Measurements from ENCODE around the gene NPAS3. TPM values are rescaled to one million over a fixed set of nuclear protein-coding genes. Genes with fewer than 3 reads are reported as not detected.

NPAS3 gene
- total RNA-seq, 1 donor from 2014 or later = not detected

DNA sequence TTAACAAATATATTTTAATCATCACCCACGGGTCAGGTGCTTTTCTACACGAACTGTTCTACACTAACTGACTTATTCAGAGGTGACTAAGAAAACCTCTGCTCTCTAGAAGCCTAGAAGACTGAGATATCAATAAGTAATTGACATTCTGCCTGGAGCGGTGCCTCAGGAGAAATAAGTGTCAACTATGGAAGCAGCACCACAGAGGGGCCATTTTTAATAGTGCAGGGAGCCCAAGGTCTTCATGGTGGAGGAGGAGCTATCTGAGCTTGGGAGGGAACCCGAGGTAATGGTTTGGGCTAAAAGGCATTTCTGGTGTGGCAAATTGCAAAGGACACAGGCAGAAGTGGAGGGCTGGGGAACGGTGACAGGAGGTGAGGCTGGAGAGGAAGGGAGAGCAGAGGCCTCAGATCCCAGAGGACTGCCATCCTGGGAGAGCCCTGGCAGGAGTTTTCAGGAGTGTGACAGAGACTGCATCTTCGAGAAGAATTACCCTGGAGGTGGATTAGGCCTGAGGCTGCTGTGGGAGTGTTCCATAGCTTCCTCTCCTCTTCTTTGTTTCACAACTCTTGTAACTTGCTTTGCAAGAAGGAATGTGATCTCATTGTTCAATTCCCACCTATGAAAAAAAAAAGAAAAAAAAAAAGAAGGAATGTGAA, 123.1 kb downstream of the NPAS3 start:
- H3K79me2 ChIP-seq (ENCODE audit: low read depth) = no peaks in the 10 kb centered on the region
- H3K27ac Mint-ChIP-seq = peak overlapping the region; percentile 88
- H3K9me3 Mint-ChIP-seq = no peaks in the 10 kb centered on the region
- no peaks in the 10 kb centered on the region for H3K36me3 ChIP-seq
- H3K27me3 Mint-ChIP-seq (ENCODE audit: insufficient read depth, low read depth) = no peaks in the 10 kb centered on the region
- DNase-seq (ENCODE audit: low spot score) = peak; percentile 17
- H3F3A ChIP-seq (ENCODE audit: low read depth) = no peaks in the 10 kb centered on the region
- H3K36me3 Mint-ChIP-seq = peaks cover 7% of the 10 kb centered on the region
- H3K9ac ChIP-seq = no peak overlapping the region
- H3K27ac ChIP-seq = no peak overlapping the region
- no peak overlapping the region for H3K4me3 ChIP-seq
- H3K9me3 ChIP-seq (ENCODE audit: low read depth) = no peaks in the 10 kb centered on the region
- peaks cover 27% of the 10 kb centered on the region for H3K4me1 Mint-ChIP-seq
- H3K4me1 ChIP-seq = peaks cover 21% of the 10 kb centered on the region
- no peak overlapping the region for H3K4me2 ChIP-seq
- H3K4me3 Mint-ChIP-seq = no peak overlapping the region
- TF ChIP-seq EZH2 (IDR thresholded peaks at IDR 0.05) (no peak), EZH2phosphoT487 (IDR thresholded peaks at IDR 0.05) (no peak)
- TF ChIP-seq, protein P1, sequence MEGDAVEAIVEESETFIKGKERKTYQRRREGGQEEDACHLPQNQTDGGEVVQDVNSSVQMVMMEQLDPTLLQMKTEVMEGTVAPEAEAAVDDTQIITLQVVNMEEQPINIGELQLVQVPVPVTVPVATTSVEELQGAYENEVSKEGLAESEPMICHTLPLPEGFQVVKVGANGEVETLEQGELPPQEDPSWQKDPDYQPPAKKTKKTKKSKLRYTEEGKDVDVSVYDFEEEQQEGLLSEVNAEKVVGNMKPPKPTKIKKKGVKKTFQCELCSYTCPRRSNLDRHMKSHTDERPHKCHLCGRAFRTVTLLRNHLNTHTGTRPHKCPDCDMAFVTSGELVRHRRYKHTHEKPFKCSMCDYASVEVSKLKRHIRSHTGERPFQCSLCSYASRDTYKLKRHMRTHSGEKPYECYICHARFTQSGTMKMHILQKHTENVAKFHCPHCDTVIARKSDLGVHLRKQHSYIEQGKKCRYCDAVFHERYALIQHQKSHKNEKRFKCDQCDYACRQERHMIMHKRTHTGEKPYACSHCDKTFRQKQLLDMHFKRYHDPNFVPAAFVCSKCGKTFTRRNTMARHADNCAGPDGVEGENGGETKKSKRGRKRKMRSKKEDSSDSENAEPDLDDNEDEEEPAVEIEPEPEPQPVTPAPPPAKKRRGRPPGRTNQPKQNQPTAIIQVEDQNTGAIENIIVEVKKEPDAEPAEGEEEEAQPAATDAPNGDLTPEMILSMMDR (IDR thresholded peaks at IDR 0.05) = no peak
- no peaks in the 10 kb centered on the region for H4K20me1 ChIP-seq (ENCODE audit: low read depth)
- H2AFZ ChIP-seq (replicated peaks) = peak overlapping the region; percentile 22
- H3K27me3 ChIP-seq = no peaks in the 10 kb centered on the region

- H3K27ac Mint-ChIP-seq = no peak overlapping the region
- no peaks in the 10 kb centered on the region for H3K9me3 ChIP-seq (ENCODE audit: low read depth)
- no peaks in the 10 kb centered on the region for H3K27me3 Mint-ChIP-seq (ENCODE audit: insufficient read depth, low read depth)
- H3K79me2 ChIP-seq (ENCODE audit: low read depth) = no peaks in the 10 kb centered on the region
- peaks cover 5% of the 10 kb centered on the region for H3K36me3 Mint-ChIP-seq
- no peaks in the 10 kb centered on the region for H4K20me1 ChIP-seq (ENCODE audit: low read depth)
- H3F3A ChIP-seq (ENCODE audit: low read depth) = no peaks in the 10 kb centered on the region
- H3K4me3 ChIP-seq = no peak overlapping the region
- no peak for DNase-seq (ENCODE audit: low spot score)
- no peak overlapping the region for H3K9ac ChIP-seq
- no peaks in the 10 kb centered on the region for H3K36me3 ChIP-seq
- peaks cover 24% of the 10 kb centered on the region for H3K4me1 ChIP-seq
- H3K4me2 ChIP-seq = no peak overlapping the region
- no peak overlapping the region for H3K4me3 Mint-ChIP-seq
- H3K27me3 ChIP-seq = no peaks in the 10 kb centered on the region
- H3K9me3 Mint-ChIP-seq = no peaks in the 10 kb centered on the region
- H3K27ac ChIP-seq = no peak overlapping the region
- peaks cover 29% of the 10 kb centered on the region for H3K4me1 Mint-ChIP-seq
- TF ChIP-seq EZH2 (IDR thresholded peaks at IDR 0.05) (no peak), EZH2phosphoT487 (IDR thresholded peaks at IDR 0.05) (no peak)
- TF ChIP-seq, protein P1 (IDR thresholded peaks at IDR 0.05) = no peak
- H2AFZ ChIP-seq (replicated peaks) = no peak overlapping the region
Observed at GRCh38 chr14:33062476-33062875, 123.8 kb downstream of the NPAS3 start.

DNA sequence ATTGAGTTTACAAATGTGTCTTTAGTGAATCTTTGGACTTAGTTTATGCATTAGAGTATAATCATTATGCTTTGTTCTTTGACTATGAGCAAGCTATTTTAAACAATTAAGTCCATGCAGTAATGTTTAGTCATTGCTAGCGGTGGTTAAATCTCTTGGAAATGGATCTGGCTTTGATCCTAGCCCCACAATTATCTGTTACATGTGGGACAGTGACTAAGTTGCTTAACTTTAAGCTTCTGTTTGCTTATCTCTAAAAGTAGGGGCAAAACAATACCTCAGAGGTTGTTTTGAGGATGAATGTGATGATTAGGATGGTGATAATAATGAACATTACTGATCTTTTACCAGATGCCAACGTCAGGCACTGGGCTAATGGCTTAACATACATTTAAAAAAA, 124.2 kb downstream of the NPAS3 start:
- H4K20me1 ChIP-seq (ENCODE audit: low read depth) = no peaks in the 10 kb centered on the region
- TF ChIP-seq, protein P1 (IDR thresholded peaks at IDR 0.05) = no peak
- TF ChIP-seq EZH2phosphoT487 (IDR thresholded peaks at IDR 0.05) (no peak), EZH2 (IDR thresholded peaks at IDR 0.05) (no peak)
- no peak for DNase-seq (ENCODE audit: low spot score)

More for the DNA sequence above, 124.2 kb downstream of the NPAS3 start:
- Mint-ChIP-seq H3K36me3 (peaks cover 3% of the 10 kb centered on the region), H3K27me3 (ENCODE audit: insufficient read depth, low read depth) (no peaks in the 10 kb centered on the region), H3K4me3 (no peak overlapping the region), H3K9me3 (no peaks in the 10 kb centered on the region), H3K27ac (no peak overlapping the region), H3K4me1 (peaks cover 33% of the 10 kb centered on the region)
- Histone ChIP-seq H3K4me1 (peaks cover 24% of the 10 kb centered on the region), H3K27ac (no peak overlapping the region), H3K9ac (no peak overlapping the region), H3K36me3 (no peaks in the 10 kb centered on the region), H2AFZ (replicated peaks) (no peak overlapping the region), H3K27me3 (no peaks in the 10 kb centered on the region), H3F3A (ENCODE audit: low read depth) (no peaks in the 10 kb centered on the region), H3K4me3 (no peak overlapping the region), H3K4me2 (no peak overlapping the region), H3K79me2 (ENCODE audit: low read depth) (no peaks in the 10 kb centered on the region), H3K9me3 (ENCODE audit: low read depth) (no peaks in the 10 kb centered on the region)
